Breast epithelium (tissue), 3 donors: ENCODE measurements around the gene ZNF407.

Experiments used
- POLR2A ChIP-seq: fragments of 450-650 bp; IDR thresholded peaks from one replicate; pipeline ENCODE4 v1.6.1; 2016; ENCODE audit warnings: antibody characterized with exemption, mild to moderate bottlenecking, moderate library complexity
- POLR2AphosphoS5 ChIP-seq, 3 donors: sonication (generic); formaldehyde crosslinking; IDR thresholded peaks; one replicate each; pipeline ENCODE4 v1.6.1; 2017; ENCODE audit warnings: antibody characterized with exemption in 3 of 3
- TF ChIP-seq, protein P1 (sequence below), 3 donors: fragments of 450-650 bp; IDR thresholded peaks; one replicate each; pipeline ENCODE4 v1.5.1; 2016 to 2017; ENCODE audit warnings: antibody characterized with exemption in 3 of 3, mild to moderate bottlenecking in 3 of 3, moderate library complexity in 3 of 3

DNA sequence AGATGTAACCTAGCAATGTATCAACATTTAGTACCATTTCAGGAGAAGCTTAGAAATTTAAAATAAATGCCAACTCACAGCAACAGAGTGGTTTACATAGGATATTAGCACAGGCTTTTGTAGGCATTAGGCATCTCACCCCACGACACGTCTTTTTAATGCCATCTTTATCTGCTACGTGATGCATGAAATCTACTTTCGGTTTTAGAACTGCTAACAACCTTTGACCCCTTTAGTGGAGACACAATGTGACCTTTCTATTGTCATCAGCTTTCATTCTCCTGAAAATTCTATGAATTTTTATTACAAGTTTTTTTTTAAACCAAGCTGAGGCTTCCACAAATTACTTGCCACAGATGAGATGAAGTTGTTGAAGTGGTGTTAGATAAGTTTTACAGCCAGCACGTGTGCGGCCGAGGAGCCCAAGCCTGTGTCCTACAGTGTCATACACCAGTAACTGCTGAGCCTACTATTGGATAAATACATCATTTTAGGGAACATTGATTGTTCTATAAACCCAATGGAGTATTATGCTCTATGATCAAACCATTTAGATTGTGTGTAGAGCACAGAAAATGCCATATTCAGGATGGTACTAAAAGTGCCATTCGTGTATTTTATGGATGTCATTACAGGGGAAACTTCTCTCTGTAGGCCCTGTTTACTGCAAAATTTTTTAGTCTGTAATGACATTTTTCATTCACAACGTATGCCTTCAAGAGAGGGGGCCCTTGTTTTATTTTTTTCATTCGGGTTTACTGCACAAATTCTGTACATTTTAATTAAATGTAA, 459.7 kb downstream of the ZNF407 start:
- TF ChIP-seq, protein P1, sequence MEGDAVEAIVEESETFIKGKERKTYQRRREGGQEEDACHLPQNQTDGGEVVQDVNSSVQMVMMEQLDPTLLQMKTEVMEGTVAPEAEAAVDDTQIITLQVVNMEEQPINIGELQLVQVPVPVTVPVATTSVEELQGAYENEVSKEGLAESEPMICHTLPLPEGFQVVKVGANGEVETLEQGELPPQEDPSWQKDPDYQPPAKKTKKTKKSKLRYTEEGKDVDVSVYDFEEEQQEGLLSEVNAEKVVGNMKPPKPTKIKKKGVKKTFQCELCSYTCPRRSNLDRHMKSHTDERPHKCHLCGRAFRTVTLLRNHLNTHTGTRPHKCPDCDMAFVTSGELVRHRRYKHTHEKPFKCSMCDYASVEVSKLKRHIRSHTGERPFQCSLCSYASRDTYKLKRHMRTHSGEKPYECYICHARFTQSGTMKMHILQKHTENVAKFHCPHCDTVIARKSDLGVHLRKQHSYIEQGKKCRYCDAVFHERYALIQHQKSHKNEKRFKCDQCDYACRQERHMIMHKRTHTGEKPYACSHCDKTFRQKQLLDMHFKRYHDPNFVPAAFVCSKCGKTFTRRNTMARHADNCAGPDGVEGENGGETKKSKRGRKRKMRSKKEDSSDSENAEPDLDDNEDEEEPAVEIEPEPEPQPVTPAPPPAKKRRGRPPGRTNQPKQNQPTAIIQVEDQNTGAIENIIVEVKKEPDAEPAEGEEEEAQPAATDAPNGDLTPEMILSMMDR (IDR thresholded peaks at IDR 0.05): no peak
- TF ChIP-seq POLR2AphosphoS5 (IDR thresholded peaks at IDR 0.05) (no peak), POLR2A (no peak)
